SH-SY5Y (cell line): Measurements from ENCODE around the gene TSGA10IP.

Source experiments
- GATA2 ChIP-seq: IDR thresholded peaks from 2 replicates; pipeline ENCODE4 v1.6.1; 2011; ENCODE audit warnings: mild to moderate bottlenecking, low read depth, low read length
- GATA3 ChIP-seq: IDR thresholded peaks from 2 replicates; pipeline ENCODE4 v1.6.1; 2011; ENCODE audit warnings: low read depth, mild to moderate bottlenecking, low read length, moderate library complexity

TSGA10IP gene

GRCh38 chr11:65988791-65989592 is 43.7 kb downstream of the TSGA10IP start:
- TF ChIP-seq GATA3, result no peak
- no peak for TF ChIP-seq GATA2

- TF ChIP-seq GATA2 (no peak), GATA3 (no peak)
Observed at GRCh38 chr11:65992056-65992455, 46.8 kb downstream of the TSGA10IP start.

- no peak for TF ChIP-seq GATA3
- no peak for TF ChIP-seq GATA2
Observed at GRCh38 chr11:65997286-65997685, 52.0 kb downstream of the TSGA10IP start.

- no peak for TF ChIP-seq GATA3
- TF ChIP-seq GATA2, result peak; percentile 32; the same call in 1 of the 2 replicates
Observed at GRCh38 chr11:66001942-66002647, 56.8 kb downstream of the TSGA10IP start, which contains the start of the genes BANF1 and EIF1AD. TSS of gene BANF1 (plus strand) at chr11:66002503. CDS start at chr11:66003251, 748 bp downstream. TSS of gene EIF1AD (minus strand) at chr11:66002157. CDS start at chr11:66000389, 1,768 bp downstream.

- TF ChIP-seq GATA2 (no peak), GATA3 (no peak)
Observed at GRCh38 chr11:66002648-66003225, 57.5 kb downstream of the TSGA10IP start.

- no peak for TF ChIP-seq GATA2
- TF ChIP-seq GATA3, result no peak
Observed at GRCh38 chr11:66003291-66003690, 58.0 kb downstream of the TSGA10IP start.

- TF ChIP-seq GATA3 (no peak), GATA2 (no peak)
Observed at GRCh38 chr11:66004186-66004585, 58.9 kb downstream of the TSGA10IP start.

- TF ChIP-seq GATA3 (no peak), GATA2 (no peak)
Observed at GRCh38 chr11:66006134-66006890, 61.0 kb downstream of the TSGA10IP start.

GRCh38 chr11:66006891-66007176 is 61.6 kb downstream of the TSGA10IP start:
- TF ChIP-seq GATA3 (no peak), GATA2 (no peak)

GRCh38 chr11:66007201-66007634 is 61.9 kb downstream of the TSGA10IP start:
- no peak for TF ChIP-seq GATA3

- TF ChIP-seq GATA2, result no peak
- no peak for TF ChIP-seq GATA3
Observed at GRCh38 chr11:66008095-66008467, 62.8 kb downstream of the TSGA10IP start.

- TF ChIP-seq GATA3 (no peak), GATA2 (no peak)
Observed at GRCh38 chr11:66008468-66009101, 63.3 kb downstream of the TSGA10IP start.
